Panc1 (cell line): ENCODE data around the gene TRIM14. TPM values are rescaled to one million over a fixed set of nuclear protein-coding genes. Genes with fewer than 3 reads are reported as not detected.

Experiments used
- ATAC-seq: fragments of 200-7000 bp; cut with Tn5 transposase; 2 replicates; pipeline ENCODE4 v1.9.1; 2020; ENCODE audit warnings: mild to moderate bottlenecking, moderate library complexity
- BruUV-seq: library from RNA; stranded (reverse); fragments of 400-500 nt; replicated peaks from 2 replicates; lab custom pipeline; 2021; lab: Mats Ljungman, UMichigan
- CTCF ChIA-PET: fragments of 300-600 bp; sonication (Branson Sonifier 250); formaldehyde crosslinking; loops from one replicate; lab custom pipeline; 2022; ENCODE audit warnings: antibody characterized with exemption; lab: Charles Lee
- POLR2A ChIA-PET: fragments of 300-600 bp; sonication (Branson Sonifier 250); formaldehyde crosslinking; loops from one replicate; lab custom pipeline; 2022; ENCODE audit warnings: antibody characterized with exemption; lab: Charles Lee
- DNase-seq: peaks from one replicate; pipeline ENCODE4 v3.0.0-alpha.2; 2010; ENCODE audit warnings: low read depth, low spot score
- H3K27ac ChIP-seq: 2 replicates; pipeline ENCODE4 v1.5.1; 2011; ENCODE audit warnings: mild to moderate bottlenecking, low read length, inconsistent platforms
- H3K27me3 ChIP-seq: fragments of 200-500 bp; sonication (Bioruptor generic); 2 replicates; pipeline ENCODE4 v1.6.0; 2014; ENCODE audit warnings: low read length, inconsistent platforms; ENCODE audit not compliant: control insufficient read depth, insufficient read depth
- H3K36me3 ChIP-seq: fragments of 200-500 bp; sonication (Bioruptor generic); 2 replicates; pipeline ENCODE4 v1.5.1; 2014; ENCODE audit warnings: inconsistent platforms, mild to moderate bottlenecking, low read length, moderate library complexity; ENCODE audit not compliant: control insufficient read depth, insufficient read depth
- H3K4me1 ChIP-seq: 2 replicates; pipeline ENCODE4 v1.5.1; 2011; ENCODE audit warnings: inconsistent platforms, mild to moderate bottlenecking, low read length, moderate library complexity; ENCODE audit not compliant: control insufficient read depth, insufficient read depth
- H3K4me3 ChIP-seq, 2 experiments: 2 replicates each; pipeline ENCODE4 v1.5.1; 2011 to 2012; ENCODE audit warnings: low read depth in 2 of 2, low read length in 2 of 2, mild to moderate bottlenecking in 2 of 2, inconsistent platforms in 1 of 2, moderate library complexity in 1 of 2
- H3K9me3 ChIP-seq: fragments of 200-500 bp; sonication (Bioruptor generic); 2 replicates; pipeline ENCODE4 v1.5.1; 2014; ENCODE audit warnings: low read depth, mild to moderate bottlenecking, inconsistent platforms, low read length, moderate library complexity; ENCODE audit not compliant: control insufficient read depth, insufficient read depth
- POLR2AphosphoS5 ChIP-seq: IDR thresholded peaks from 2 replicates; pipeline ENCODE4 v1.6.1; 2012; ENCODE audit warnings: mild to moderate bottlenecking, low read depth, low read length, moderate library complexity
- SIN3A ChIP-seq: IDR thresholded peaks from 2 replicates; pipeline ENCODE4 v1.6.1; 2012; ENCODE audit warnings: low read depth, mild to moderate bottlenecking, low read length, moderate library complexity, borderline replicate concordance; ENCODE audit not compliant: insufficient read depth
- TCF7L2 ChIP-seq: IDR thresholded peaks from 2 replicates; pipeline ENCODE4 v1.6.1; 2011; ENCODE audit warnings: mild to moderate bottlenecking, low read depth, low read length, inconsistent platforms
- in situ Hi-C: cut with HindIII; loops from 2 replicates; pipeline ENCODE4 v1.10.0; 2016; ENCODE audit warnings: low sequenced_read_pairs, low pct_unique_long_range_greater_than_20kb
- intact Hi-C: fragments of 100-400 bp; cut with micrococcal nuclease; formaldehyde crosslinking; loops from one replicate; pipeline ENCODE4 v1.10.0; 2022; ENCODE audit not compliant: unreplicated experiment
- total RNA-seq: library from RNA; stranded (reverse); gene quantifications from one replicate; pipeline ENCODE4 v1.2.1, GENCODE V29; 2021; ENCODE audit not compliant: unreplicated experiment
- TF ChIP-seq, protein P1 (sequence below), 2 experiments: IDR thresholded peaks; 2 replicates each; pipeline ENCODE4 v1.6.1; 2011 to 2012; ENCODE audit warnings: low read depth in 2 of 2, control low read depth in 1 of 2, low read length in 1 of 2, mild to moderate bottlenecking in 1 of 2, moderate library complexity in 1 of 2; ENCODE audit not compliant: insufficient read depth in 1 of 2
- TF ChIP-seq, protein P2 (sequence below): fragments of 450-650 bp; IDR thresholded peaks from 2 replicates; pipeline ENCODE4 v1.5.1; 2017; ENCODE audit warnings: mild to moderate bottlenecking

Gene TRIM14
- total RNA-seq, 1 experiment from 2014 or later = 9.7 TPM

GRCh38 chr9:98062161-98062560 is 56.9 kb downstream of the TRIM14 start:
- no peaks in the 10 kb centered on the region for H3K27me3 ChIP-seq
- in situ Hi-C loops (no loop called here), intact Hi-C loops (no loop called here)
- CTCF ChIA-PET = no interaction called here
- H3K36me3 ChIP-seq = peaks cover 2% of the 10 kb centered on the region; the same call in 1 of the 2 replicates
- H3K27ac ChIP-seq = no peak overlapping the region
- no TSS peak for BruUV-seq
- POLR2A ChIA-PET = no interaction called here
- H3K4me3 ChIP-seq = no peak overlapping the region
- ATAC-seq (no peak), DNase-seq (no peak)
- TF ChIP-seq SIN3A (no peak), TCF7L2 (no peak), POLR2AphosphoS5 (no peak)
- TF ChIP-seq, protein P1, sequence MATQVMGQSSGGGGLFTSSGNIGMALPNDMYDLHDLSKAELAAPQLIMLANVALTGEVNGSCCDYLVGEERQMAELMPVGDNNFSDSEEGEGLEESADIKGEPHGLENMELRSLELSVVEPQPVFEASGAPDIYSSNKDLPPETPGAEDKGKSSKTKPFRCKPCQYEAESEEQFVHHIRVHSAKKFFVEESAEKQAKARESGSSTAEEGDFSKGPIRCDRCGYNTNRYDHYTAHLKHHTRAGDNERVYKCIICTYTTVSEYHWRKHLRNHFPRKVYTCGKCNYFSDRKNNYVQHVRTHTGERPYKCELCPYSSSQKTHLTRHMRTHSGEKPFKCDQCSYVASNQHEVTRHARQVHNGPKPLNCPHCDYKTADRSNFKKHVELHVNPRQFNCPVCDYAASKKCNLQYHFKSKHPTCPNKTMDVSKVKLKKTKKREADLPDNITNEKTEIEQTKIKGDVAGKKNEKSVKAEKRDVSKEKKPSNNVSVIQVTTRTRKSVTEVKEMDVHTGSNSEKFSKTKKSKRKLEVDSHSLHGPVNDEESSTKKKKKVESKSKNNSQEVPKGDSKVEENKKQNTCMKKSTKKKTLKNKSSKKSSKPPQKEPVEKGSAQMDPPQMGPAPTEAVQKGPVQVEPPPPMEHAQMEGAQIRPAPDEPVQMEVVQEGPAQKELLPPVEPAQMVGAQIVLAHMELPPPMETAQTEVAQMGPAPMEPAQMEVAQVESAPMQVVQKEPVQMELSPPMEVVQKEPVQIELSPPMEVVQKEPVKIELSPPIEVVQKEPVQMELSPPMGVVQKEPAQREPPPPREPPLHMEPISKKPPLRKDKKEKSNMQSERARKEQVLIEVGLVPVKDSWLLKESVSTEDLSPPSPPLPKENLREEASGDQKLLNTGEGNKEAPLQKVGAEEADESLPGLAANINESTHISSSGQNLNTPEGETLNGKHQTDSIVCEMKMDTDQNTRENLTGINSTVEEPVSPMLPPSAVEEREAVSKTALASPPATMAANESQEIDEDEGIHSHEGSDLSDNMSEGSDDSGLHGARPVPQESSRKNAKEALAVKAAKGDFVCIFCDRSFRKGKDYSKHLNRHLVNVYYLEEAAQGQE (IDR thresholded peaks at IDR 0.05; ENCODE audit: insufficient read depth in 1 of 2, low read depth in 2 of 2, low read length in 1 of 2) = no peak
- TF ChIP-seq, protein P2, sequence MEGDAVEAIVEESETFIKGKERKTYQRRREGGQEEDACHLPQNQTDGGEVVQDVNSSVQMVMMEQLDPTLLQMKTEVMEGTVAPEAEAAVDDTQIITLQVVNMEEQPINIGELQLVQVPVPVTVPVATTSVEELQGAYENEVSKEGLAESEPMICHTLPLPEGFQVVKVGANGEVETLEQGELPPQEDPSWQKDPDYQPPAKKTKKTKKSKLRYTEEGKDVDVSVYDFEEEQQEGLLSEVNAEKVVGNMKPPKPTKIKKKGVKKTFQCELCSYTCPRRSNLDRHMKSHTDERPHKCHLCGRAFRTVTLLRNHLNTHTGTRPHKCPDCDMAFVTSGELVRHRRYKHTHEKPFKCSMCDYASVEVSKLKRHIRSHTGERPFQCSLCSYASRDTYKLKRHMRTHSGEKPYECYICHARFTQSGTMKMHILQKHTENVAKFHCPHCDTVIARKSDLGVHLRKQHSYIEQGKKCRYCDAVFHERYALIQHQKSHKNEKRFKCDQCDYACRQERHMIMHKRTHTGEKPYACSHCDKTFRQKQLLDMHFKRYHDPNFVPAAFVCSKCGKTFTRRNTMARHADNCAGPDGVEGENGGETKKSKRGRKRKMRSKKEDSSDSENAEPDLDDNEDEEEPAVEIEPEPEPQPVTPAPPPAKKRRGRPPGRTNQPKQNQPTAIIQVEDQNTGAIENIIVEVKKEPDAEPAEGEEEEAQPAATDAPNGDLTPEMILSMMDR = no peak
- 0 out of 2 replicates have a peak, but pooled peaks cover 4% of the 10 kb centered on the region for H3K4me1 ChIP-seq
- no peaks in the 10 kb centered on the region for H3K9me3 ChIP-seq

GRCh38 chr9:98057138-98057799 is 61.8 kb downstream of the TRIM14 start:
- Histone ChIP-seq H3K27me3 (no peaks in the 10 kb centered on the region), H3K9me3 (no peaks in the 10 kb centered on the region), H3K36me3 (peaks cover 4% of the 10 kb centered on the region; the same call in 1 of the 2 replicates), H3K4me3 (peak overlapping the region; percentile 73 to 83), H3K27ac (peak overlapping the region; percentile 83), H3K4me1 (0 out of 2 replicates have a peak, but pooled peaks cover 4% of the 10 kb centered on the region)
- in situ Hi-C loops (no loop called here), intact Hi-C loops (no loop called here)
- TF ChIP-seq SIN3A (no peak), POLR2AphosphoS5 (no peak), TCF7L2 (no peak)
- TF ChIP-seq, protein P2 = no peak
- TF ChIP-seq, protein P1 (IDR thresholded peaks at IDR 0.05; ENCODE audit: insufficient read depth in 1 of 2, low read depth in 2 of 2, low read length in 1 of 2) = no peak
- no TSS peak for BruUV-seq
- ChIA-PET POLR2A (no interaction called here), CTCF (interaction anchor here (0.6 kb wide), 1 partner anchor 240 kb away, joined by 4 read pairs; no protein-coding TSS in a partner anchor)
- no peak for ATAC-seq
- no peak for DNase-seq
